ENCODE results near the gene AHCYL1.

The AHCYL1 gene

GRCh38 chr1:110065841-110066240 is 81.3 kb downstream of the AHCYL1 start:
- no peak for DNase-seq

- DNase-seq: no peak
Observed at GRCh38 chr1:110067479-110067892, 82.9 kb downstream of the AHCYL1 start.

GRCh38 chr1:110067893-110068645 is 83.5 kb downstream of the AHCYL1 start:
- no peak for DNase-seq

- DNase-seq: peak; percentile 12
Observed at GRCh38 chr1:110068646-110069403, 84.3 kb downstream of the AHCYL1 start.

GRCh38 chr1:110069404-110070281 is 85.1 kb downstream of the AHCYL1 start:
- no peak for DNase-seq

GRCh38 chr1:110070282-110070669 is 85.7 kb downstream of the AHCYL1 start:
- no peak for DNase-seq

GRCh38 chr1:110070671-110071242 is 86.2 kb downstream of the AHCYL1 start, which contains the start of gene ALX3:
TSS of gene ALX3 (minus strand) at chr1:110070672. CDS start at chr1:110070612, 60 bp downstream.
- DNase-seq: no peak
